ENCODE measurements around the gene PLAAT4.

DNA sequence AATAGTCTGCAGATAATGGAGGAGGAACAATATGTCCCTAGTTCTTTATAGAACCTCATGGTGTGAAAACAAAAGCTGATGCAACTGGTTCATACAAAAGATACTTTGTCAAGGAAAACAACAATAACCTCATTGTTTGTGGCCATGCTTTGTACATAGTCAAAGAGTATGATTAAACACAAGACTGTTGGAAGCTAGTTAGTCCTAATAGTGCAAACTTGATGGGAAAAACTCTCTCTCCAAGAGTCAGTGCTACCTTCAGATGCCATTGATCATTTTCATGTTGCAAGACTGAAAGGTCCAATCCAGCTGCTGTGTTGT lies 46.7 kb downstream of the PLAAT4 start:
- TF ChIP-seq CTCF (IDR thresholded peaks at IDR 0.05; ENCODE audit: control extremely low read depth in 1 of 3, insufficient read depth in 1 of 3, low read depth in 1 of 3, low read length in 3 of 3) (no peak), RNF2 (IDR thresholded peaks at IDR 0.05; ENCODE audit: borderline replicate concordance, low read depth, low read length, missing control alignments, poor library complexity, severe bottlenecking) (no peak), GABPA (IDR thresholded peaks at IDR 0.05; ENCODE audit: borderline replicate concordance, insufficient read depth, low read length) (no peak), POLR2A (IDR thresholded peaks at IDR 0.05; ENCODE audit: control extremely low read depth in 1 of 2, low read depth in 2 of 2, low read length in 2 of 2) (no peak), MAX (IDR thresholded peaks at IDR 0.05) (no peak), SIN3A (conservative IDR thresholded peaks at IDR 0.05 in 1 of 2, IDR thresholded peaks at IDR 0.05 in 1 of 2; ENCODE audit: low read depth in 1 of 2, low read length in 2 of 2) (no peak), CREB1 (IDR thresholded peaks at IDR 0.05) (no peak), TCF12 (IDR thresholded peaks at IDR 0.05; ENCODE audit: low read depth, low read length) (no peak), POLR2AphosphoS5 (IDR thresholded peaks at IDR 0.05; ENCODE audit: low read depth, low read length) (no peak), FOSL1 (IDR thresholded peaks at IDR 0.05; ENCODE audit: insufficient read depth, low read depth, low read length) (no peak), TAF7 (optimal IDR thresholded peaks at IDR 0.05; ENCODE audit: borderline replicate concordance, low read depth, low read length) (no peak), KDM5A (IDR thresholded peaks at IDR 0.05; ENCODE audit: low read length) (no peak), CEBPB (IDR thresholded peaks at IDR 0.05; ENCODE audit: low read depth, low read length) (no peak), RAD21 (IDR thresholded peaks at IDR 0.05 in 1 of 2, conservative IDR thresholded peaks at IDR 0.05 in 1 of 2; ENCODE audit: low read depth in 2 of 2, low read length in 2 of 2) (no peak)

All from H1 (cell line).